ENCODE measurements around the gene ERMARD.

GRCh38 chr6:169726049-169726400 is 25.4 kb upstream of the ERMARD start:
- TF ChIP-seq CTCF (conservative IDR thresholded peaks at IDR 0.05; ENCODE audit: low read length) (no peak), EZH2phosphoT487 (IDR thresholded peaks at IDR 0.05; ENCODE audit: borderline replicate concordance) (no peak)
